GM12878 (cell line): ENCODE results near the gene CHCHD6. TPM values are rescaled to one million over a fixed set of nuclear protein-coding genes. Genes with fewer than 3 reads are reported as not detected.

Experiments
- ATAC-seq: fragments of 200-7000 bp; cut with Tn5 transposase; 3 replicates; pipeline ENCODE4 v1.9.1; 2020; ENCODE audit warnings: mild to moderate bottlenecking, moderate library complexity
- BruUV-seq: library from RNA; stranded (reverse); fragments of 400-500 nt; replicated peaks from 2 replicates; lab custom pipeline; 2021; lab: Mats Ljungman, UMichigan
- CTCF ChIA-PET: fragments of 300-600 bp; sonication (Branson Sonifier 250); formaldehyde crosslinking; extraction: SDS; loops from one replicate; lab custom pipeline; 2021; ENCODE audit warnings: inconsistent platforms; lab: Yijun Ruan, JAX
- POLR2A ChIA-PET: fragments of 350-600 bp; formaldehyde crosslinking; extraction: SDS; loops from one replicate; lab custom pipeline; 2021; ENCODE audit warnings: inconsistent platforms; lab: Charles Lee
- RAD21 ChIA-PET: fragments of 300-600 bp; sonication (Branson Sonifier 250); formaldehyde crosslinking; loops from one replicate; lab custom pipeline; 2023; ENCODE audit warnings: antibody characterized with exemption; ENCODE audit not compliant: unreplicated experiment; lab: Charles Lee
- SMC1A ChIA-PET: fragments of 300-600 bp; sonication (Branson Sonifier 250); formaldehyde crosslinking; loops from one replicate; lab custom pipeline; 2023; ENCODE audit not compliant: unreplicated experiment, uncharacterized antibody; lab: Charles Lee
- DNase-seq: peaks from one replicate; pipeline ENCODE4 v3.0.0-alpha.2; 2011; ENCODE audit warnings: low read depth, low spot score
- FAIRE-seq: peaks from 3 replicates; lab custom pipeline; 2011; peaks lifted over from hg19 to GRCh38; lab: Jason Lieb, UNC
- H2AFZ ChIP-seq: 2 replicates; pipeline ENCODE4 v1.6.0; 2011; ENCODE audit warnings: low read depth, low read length, control low read depth; ENCODE audit not compliant: control insufficient read depth
- H3K27ac ChIP-seq: 2 replicates; pipeline ENCODE4 v1.5.1; 2011; ENCODE audit warnings: control low read depth; ENCODE audit not compliant: control insufficient read depth, insufficient read depth
- H3K27me3 ChIP-seq, 2 experiments: replicated peaks in 1 of 2; 2 replicates each; pipeline versions ENCODE4 v1.6.0 to v1.6.1; 2011; ENCODE audit warnings: low read length in 1 of 2; ENCODE audit not compliant: control insufficient read depth in 2 of 2, insufficient read depth in 2 of 2
- H3K36me3 ChIP-seq, 2 experiments: 2 replicates each; pipeline ENCODE4 v1.5.1; 2011; ENCODE audit warnings: low read length in 1 of 2; ENCODE audit not compliant: control insufficient read depth in 2 of 2, insufficient read depth in 2 of 2
- H3K4me1 ChIP-seq: 2 replicates; pipeline ENCODE4 v1.6.1; 2011; ENCODE audit warnings: mild to moderate bottlenecking, low read length, moderate library complexity, mixed read lengths; ENCODE audit not compliant: control insufficient read depth, insufficient read depth
- H3K4me2 ChIP-seq: 2 replicates; pipeline ENCODE4 v1.6.0; 2011; ENCODE audit warnings: control low read depth; ENCODE audit not compliant: control insufficient read depth, insufficient read depth
- H3K4me3 ChIP-seq: fragments of 200-600 bp; sonication (generic); 2 replicates; pipeline ENCODE4 v1.5.1; 2016
- H3K79me2 ChIP-seq: 2 replicates; pipeline ENCODE4 v1.6.0; 2011; ENCODE audit warnings: low read length; ENCODE audit not compliant: control insufficient read depth, insufficient read depth
- H3K9ac ChIP-seq: 2 replicates; pipeline ENCODE4 v1.8.0; 2011; ENCODE audit warnings: low read length, control low read depth, mixed read lengths; ENCODE audit not compliant: control insufficient read depth, insufficient read depth
- H3K9me3 ChIP-seq: replicated peaks from 3 replicates; pipeline ENCODE4 v1.5.1; 2011; ENCODE audit warnings: mild to moderate bottlenecking, low read length; ENCODE audit not compliant: control insufficient read depth, insufficient read depth
- H4K20me1 ChIP-seq: 2 replicates; pipeline ENCODE4 v1.6.0; 2011; ENCODE audit not compliant: control insufficient read depth, insufficient read depth
- BCL11A ChIP-seq: IDR thresholded peaks from 2 replicates; pipeline ENCODE4 v1.6.1; 2011; ENCODE audit warnings: low read depth, low read length
- CBX3 ChIP-seq: fragments of 200-600 bp; sonication (generic); IDR thresholded peaks from 2 replicates; pipeline ENCODE4 v1.6.1; 2016; ENCODE audit warnings: low read depth, borderline replicate concordance
- FOS ChIP-seq: IDR thresholded peaks from 3 replicates; pipeline ENCODE4 v1.6.1; 2011; ENCODE audit warnings: borderline replicate concordance; ENCODE audit not compliant: insufficient read length; ENCODE audit errors: extremely low read depth
- FOXK2 ChIP-seq: fragments of 450-650 bp; IDR thresholded peaks from 2 replicates; pipeline ENCODE4 v1.6.1; 2017; ENCODE audit warnings: mild to moderate bottlenecking, moderate library complexity
- FOXM1 ChIP-seq: IDR thresholded peaks from 2 replicates; pipeline ENCODE4 v1.6.1; 2012; ENCODE audit warnings: low read depth, mild to moderate bottlenecking, inconsistent platforms, low read length, moderate library complexity
- GATAD2B ChIP-seq: fragments of 450-650 bp; conservative IDR thresholded peaks from 2 replicates; pipeline ENCODE4 v1.6.1; 2017; ENCODE audit warnings: low read depth, mild to moderate bottlenecking, moderate library complexity
- HDAC2 ChIP-seq: fragments of 200-600 bp; sonication (generic); IDR thresholded peaks from 2 replicates; pipeline ENCODE4 v1.6.1; 2017
- MTA2 ChIP-seq: fragments of 450-650 bp; IDR thresholded peaks from 2 replicates; pipeline ENCODE4 v1.6.1; 2016; ENCODE audit warnings: low read depth, mild to moderate bottlenecking, moderate library complexity
- MYB ChIP-seq: fragments of 150-350 bp; IDR thresholded peaks from 2 replicates; pipeline ENCODE4 v1.6.1; 2014; ENCODE audit warnings: mild to moderate bottlenecking, low read depth, low read length, borderline replicate concordance
- PML ChIP-seq: IDR thresholded peaks from 2 replicates; pipeline ENCODE4 v1.6.1; 2012; ENCODE audit warnings: low read length, inconsistent platforms
- POU2F2 ChIP-seq: IDR thresholded peaks from 3 replicates; pipeline ENCODE4 v1.6.1; 2011; ENCODE audit warnings: low read depth, mild to moderate bottlenecking, low read length, borderline replicate concordance
- RBBP5 ChIP-seq: fragments of 200-600 bp; sonication (generic); conservative IDR thresholded peaks from 2 replicates; pipeline ENCODE4 v1.6.1; 2016
- RELA ChIP-seq: fragments of 450-650 bp; IDR thresholded peaks from 2 replicates; pipeline ENCODE4 v1.8.0; 2014; ENCODE audit warnings: borderline replicate concordance; ENCODE audit not compliant: partially characterized antibody
- TCF3 ChIP-seq: IDR thresholded peaks from 2 replicates; pipeline ENCODE4 v1.6.1; 2012; ENCODE audit warnings: low read depth, mild to moderate bottlenecking, low read length, borderline replicate concordance; ENCODE audit not compliant: insufficient read depth
- YBX1 ChIP-seq: fragments of 450-650 bp; IDR thresholded peaks from 2 replicates; pipeline ENCODE4 v1.6.1; 2016; ENCODE audit warnings: antibody characterized with exemption
- ZSCAN29 ChIP-seq: fragments of 450-650 bp; IDR thresholded peaks from 2 replicates; pipeline ENCODE4 v1.6.1; 2017; ENCODE audit warnings: mild to moderate bottlenecking, moderate library complexity
- WGBS: methylation state at CpG from one replicate; pipeline ENCODE4 v1.1.6; 2016; ENCODE audit warnings: low lambda C conversion rate; ENCODE audit not compliant: insufficient replicate concordance, insufficient coverage; ENCODE audit errors: missing lambda C conversion rate; 5-methylcytosine and 5-hydroxymethylcytosine counted together
- in situ Hi-C: fragments of 300-500 bp; cut with MboI; formaldehyde crosslinking; loops from 9 replicates; pipeline ENCODE4 v1.14.3; 2018; ENCODE audit warnings: mixed read lengths
- intact Hi-C: fragments of 100-400 bp; cut with micrococcal nuclease; formaldehyde crosslinking; loops from one replicate; pipeline ENCODE4 v1.14.2; 2022; ENCODE audit not compliant: unreplicated experiment
- polyA plus RNA-seq, 11 experiments: library from polyadenylated mRNA; depleted of rRNA in 4 of 11; unstranded in 6 of 11; stranded (reverse) in 5 of 11; fragments of >200 nt; fragmentation: Nextera tagmentation in 4 of 11; fragmentation: Illumina TruSeq in 1 of 11; extraction: Ambion mirVana in 4 of 11; extraction: Trizol in 1 of 11; gene quantifications; 1 replicate in 1 of 11; 2 replicates in 10 of 11; pipeline versions ENCODE4 v1.2.1 to v1.2.3, GENCODE V29; 2011 to 2016; ENCODE audit warnings: inconsistent platforms in 2 of 11, missing spikeins in 2 of 11, low read depth in 1 of 11
- total RNA-seq, 4 experiments: library from RNA; depleted of rRNA in 3 of 4; stranded (reverse); fragments of >200 nt in 3 of 4; fragmentation: Illumina TruSeq in 1 of 4; extraction: Trizol in 1 of 4; gene quantifications; 2 replicates each; pipeline versions ENCODE4 v1.2.1 to v1.2.3, GENCODE V29; 2013 to 2021
- TF ChIP-seq, protein P1 (sequence below): IDR thresholded peaks from 2 replicates; pipeline ENCODE4 v1.6.1; 2011; ENCODE audit warnings: low read depth, low read length, improper control_type of control experiment, borderline replicate concordance
- TF ChIP-seq, protein P2 (sequence below): fragments of 450-650 bp; IDR thresholded peaks from 2 replicates; pipeline ENCODE4 v1.6.1; 2017; ENCODE audit warnings: low read depth, mild to moderate bottlenecking, moderate library complexity
- TF ChIP-seq, protein P3 (sequence below): fragments of 450-650 bp; IDR thresholded peaks from 2 replicates; pipeline ENCODE4 v1.6.1; 2017; ENCODE audit warnings: mild to moderate bottlenecking, moderate library complexity

The CHCHD6 gene
- total and polyA plus RNA-seq, 10 of the 15 experiments (the other 5 are each of a cell fraction or from before 2014, with no cell fraction given): 2.7 to 16.7 (median 12.3) TPM

DNA sequence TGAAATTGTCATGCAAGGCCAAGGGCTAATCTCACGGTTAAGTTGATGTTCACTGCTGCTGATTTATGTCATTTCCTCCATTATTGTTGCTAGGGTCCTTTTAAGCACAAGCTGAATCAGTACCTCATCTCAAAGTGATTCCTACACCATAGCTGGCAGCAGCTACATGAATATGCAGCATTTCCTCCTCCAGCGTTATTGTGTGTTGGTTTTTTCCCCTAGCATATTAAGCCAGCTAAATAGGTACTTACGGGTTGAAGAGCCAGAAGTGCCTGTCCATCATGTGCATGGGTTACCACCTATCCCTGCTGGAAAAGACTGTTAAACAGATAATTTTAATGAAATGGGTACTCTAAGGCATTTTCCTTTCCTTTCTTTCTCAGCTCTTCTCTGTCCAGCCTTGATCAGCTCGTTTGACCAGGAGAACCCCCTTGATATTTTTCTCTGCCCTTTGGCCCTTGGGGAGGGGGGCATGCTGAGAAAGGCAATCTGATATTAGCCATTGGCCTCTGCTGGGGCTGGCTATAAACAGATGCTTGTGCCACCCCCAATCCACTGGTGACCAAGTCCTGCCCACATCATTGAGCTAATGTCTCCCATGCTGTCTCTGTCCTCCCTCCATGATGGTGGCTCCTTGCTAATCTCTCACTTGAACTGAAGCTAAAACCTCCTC lies 163.3 kb downstream of the CHCHD6 start:
- ChIA-PET RAD21 (no interaction called here), SMC1A (interaction anchor here (0.6 kb wide), 1 partner anchor 71 kb away, joined by 3 read pairs; no protein-coding TSS in a partner anchor), CTCF (no interaction called here)
- Histone ChIP-seq H3K27ac (no peak overlapping the region), H3K9me3 (no peaks in the 10 kb centered on the region), H3K4me2 (no peak overlapping the region), H3K4me3 (no peak overlapping the region), H3K9ac (no peak overlapping the region), H2AFZ (no peak overlapping the region), H4K20me1 (no peaks in the 10 kb centered on the region), H3K27me3 (no peaks in the 10 kb centered on the region), H3K36me3 (no peaks in the 10 kb centered on the region)
- DNase-seq (no peak), FAIRE-seq (no peak), ATAC-seq (no peak)
- in situ Hi-C loops: no loop called here
- 71% methylated on average over 4 of the region's 4 CpGs for whole genome bisulfite sequencing
- BruUV-seq: no TSS peak
- intact Hi-C loops: no loop called here
- TF ChIP-seq MYB: no peak
- TF ChIP-seq HDAC2: no peak
- TF ChIP-seq RBBP5: no peak
- TF ChIP-seq, protein P1, sequence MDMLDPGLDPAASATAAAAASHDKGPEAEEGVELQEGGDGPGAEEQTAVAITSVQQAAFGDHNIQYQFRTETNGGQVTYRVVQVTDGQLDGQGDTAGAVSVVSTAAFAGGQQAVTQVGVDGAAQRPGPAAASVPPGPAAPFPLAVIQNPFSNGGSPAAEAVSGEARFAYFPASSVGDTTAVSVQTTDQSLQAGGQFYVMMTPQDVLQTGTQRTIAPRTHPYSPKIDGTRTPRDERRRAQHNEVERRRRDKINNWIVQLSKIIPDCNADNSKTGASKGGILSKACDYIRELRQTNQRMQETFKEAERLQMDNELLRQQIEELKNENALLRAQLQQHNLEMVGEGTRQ: no peak
- no peak for TF ChIP-seq GATAD2B
- TF ChIP-seq FOXK2: no peak
- no peak for TF ChIP-seq ZSCAN29
- TF ChIP-seq CBX3: no peak
- TF ChIP-seq, protein P2, sequence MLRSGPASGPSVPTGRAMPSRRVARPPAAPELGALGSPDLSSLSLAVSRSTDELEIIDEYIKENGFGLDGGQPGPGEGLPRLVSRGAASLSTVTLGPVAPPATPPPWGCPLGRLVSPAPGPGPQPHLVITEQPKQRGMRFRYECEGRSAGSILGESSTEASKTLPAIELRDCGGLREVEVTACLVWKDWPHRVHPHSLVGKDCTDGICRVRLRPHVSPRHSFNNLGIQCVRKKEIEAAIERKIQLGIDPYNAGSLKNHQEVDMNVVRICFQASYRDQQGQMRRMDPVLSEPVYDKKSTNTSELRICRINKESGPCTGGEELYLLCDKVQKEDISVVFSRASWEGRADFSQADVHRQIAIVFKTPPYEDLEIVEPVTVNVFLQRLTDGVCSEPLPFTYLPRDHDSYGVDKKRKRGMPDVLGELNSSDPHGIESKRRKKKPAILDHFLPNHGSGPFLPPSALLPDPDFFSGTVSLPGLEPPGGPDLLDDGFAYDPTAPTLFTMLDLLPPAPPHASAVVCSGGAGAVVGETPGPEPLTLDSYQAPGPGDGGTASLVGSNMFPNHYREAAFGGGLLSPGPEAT: no peak
- TF ChIP-seq MTA2: no peak
- TF ChIP-seq, protein P3, sequence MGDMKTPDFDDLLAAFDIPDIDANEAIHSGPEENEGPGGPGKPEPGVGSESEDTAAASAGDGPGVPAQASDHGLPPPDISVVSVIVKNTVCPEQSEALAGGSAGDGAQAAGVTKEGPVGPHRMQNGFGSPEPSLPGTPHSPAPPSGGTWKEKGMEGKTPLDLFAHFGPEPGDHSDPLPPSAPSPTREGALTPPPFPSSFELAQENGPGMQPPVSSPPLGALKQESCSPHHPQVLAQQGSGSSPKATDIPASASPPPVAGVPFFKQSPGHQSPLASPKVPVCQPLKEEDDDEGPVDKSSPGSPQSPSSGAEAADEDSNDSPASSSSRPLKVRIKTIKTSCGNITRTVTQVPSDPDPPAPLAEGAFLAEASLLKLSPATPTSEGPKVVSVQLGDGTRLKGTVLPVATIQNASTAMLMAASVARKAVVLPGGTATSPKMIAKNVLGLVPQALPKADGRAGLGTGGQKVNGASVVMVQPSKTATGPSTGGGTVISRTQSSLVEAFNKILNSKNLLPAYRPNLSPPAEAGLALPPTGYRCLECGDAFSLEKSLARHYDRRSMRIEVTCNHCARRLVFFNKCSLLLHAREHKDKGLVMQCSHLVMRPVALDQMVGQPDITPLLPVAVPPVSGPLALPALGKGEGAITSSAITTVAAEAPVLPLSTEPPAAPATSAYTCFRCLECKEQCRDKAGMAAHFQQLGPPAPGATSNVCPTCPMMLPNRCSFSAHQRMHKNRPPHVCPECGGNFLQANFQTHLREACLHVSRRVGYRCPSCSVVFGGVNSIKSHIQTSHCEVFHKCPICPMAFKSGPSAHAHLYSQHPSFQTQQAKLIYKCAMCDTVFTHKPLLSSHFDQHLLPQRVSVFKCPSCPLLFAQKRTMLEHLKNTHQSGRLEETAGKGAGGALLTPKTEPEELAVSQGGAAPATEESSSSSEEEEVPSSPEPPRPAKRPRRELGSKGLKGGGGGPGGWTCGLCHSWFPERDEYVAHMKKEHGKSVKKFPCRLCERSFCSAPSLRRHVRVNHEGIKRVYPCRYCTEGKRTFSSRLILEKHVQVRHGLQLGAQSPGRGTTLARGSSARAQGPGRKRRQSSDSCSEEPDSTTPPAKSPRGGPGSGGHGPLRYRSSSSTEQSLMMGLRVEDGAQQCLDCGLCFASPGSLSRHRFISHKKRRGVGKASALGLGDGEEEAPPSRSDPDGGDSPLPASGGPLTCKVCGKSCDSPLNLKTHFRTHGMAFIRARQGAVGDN: no peak
- no peak for TF ChIP-seq BCL11A
- no peak for TF ChIP-seq FOXM1
- no peak for TF ChIP-seq POU2F2
- TF ChIP-seq PML: no peak
- no peak for TF ChIP-seq YBX1
- no peak for TF ChIP-seq TCF3
- no peak for TF ChIP-seq RELA
- TF ChIP-seq FOS: no peak
- TF ChIP-seq, all 136 proteins: peak for 0
- Histone ChIP-seq H3K79me2 (no peaks in the 10 kb centered on the region), H3K4me1 (no peaks in the 10 kb centered on the region)
- POLR2A ChIA-PET: no interaction called here
